PC-9 (cell line): ENCODE results near the gene KCNJ5.

Experiments
- CTCF ChIP-seq: fragments of 200-600 bp; sonication (generic); conservative IDR thresholded peaks from 2 replicates; pipeline ENCODE4 v1.6.1; 2017; ENCODE audit warnings: mixed run types, antibody characterized with exemption, mild to moderate bottlenecking, moderate library complexity
- EZH2 ChIP-seq: fragments of 200-600 bp; sonication (generic); IDR thresholded peaks from 2 replicates; pipeline ENCODE4 v1.8.0; 2017; ENCODE audit warnings: antibody characterized with exemption, low read depth

- TF ChIP-seq EZH2 (no peak), CTCF (no peak)
Measured at GRCh38 chr11:128867277-128867676, 23.9 kb upstream of the KCNJ5 start, which contains the start of gene KCNJ1.
